Activated CD8-positive, alpha-beta T cell treated with anti-CD3 and anti-CD28 coated beads for 36 hours (primary cell): ENCODE results near the gene KCNJ15. TPM values are rescaled to one million over a fixed set of nuclear protein-coding genes. Genes with fewer than 3 reads are reported as not detected.

ENCODE experiments used
- ATAC-seq: fragments of 200-7000 bp; cut with Tn5 transposase; one replicate; pipeline ENCODE4 v1.10.0; 2021; ENCODE audit warnings: mild to moderate bottlenecking, moderate library complexity
- CTCF ChIA-PET: fragments of 350-600 bp; sonication (Branson Sonifier 250); formaldehyde crosslinking; loops from one replicate; lab custom pipeline; 2021; ENCODE audit warnings: antibody characterized with exemption; lab: Charles Lee
- POLR2A ChIA-PET: fragments of 350-600 bp; sonication (Branson Sonifier 250); formaldehyde crosslinking; loops from one replicate; lab custom pipeline; 2021; ENCODE audit warnings: antibody characterized with exemption; lab: Charles Lee
- DNase-seq: peaks from one replicate; pipeline ENCODE4 v3.0.0-alpha.2; 2020
- H3K27ac Mint-ChIP-seq: one replicate; pipeline ENCODE4 v1.8.0; 2021; ENCODE audit warnings: mild to moderate bottlenecking, mixed read lengths
- H3K27me3 Mint-ChIP-seq: one replicate; pipeline ENCODE4 v1.8.0; 2021; ENCODE audit warnings: mixed read lengths
- H3K36me3 Mint-ChIP-seq: one replicate; pipeline ENCODE4 v1.8.0; 2021; ENCODE audit warnings: low read depth, mixed read lengths
- H3K4me1 Mint-ChIP-seq: one replicate; pipeline ENCODE4 v1.8.0; 2021; ENCODE audit warnings: low read depth, mixed read lengths
- H3K4me3 Mint-ChIP-seq: one replicate; pipeline ENCODE4 v1.8.0; 2021; ENCODE audit warnings: mild to moderate bottlenecking, moderate library complexity, mixed read lengths
- H3K9me3 Mint-ChIP-seq: one replicate; pipeline ENCODE4 v1.8.0; 2021; ENCODE audit warnings: mixed read lengths
- intact Hi-C: fragments of 100-400 bp; cut with micrococcal nuclease; formaldehyde crosslinking; loops from one replicate; pipeline ENCODE4 v1.10.0; 2022
- total RNA-seq, 2 experiments: library from RNA; stranded (reverse); gene quantifications; one replicate each; pipeline ENCODE4 v1.2.3, GENCODE V29; 2021
- TF ChIP-seq, protein P1 (sequence below): fragments of 200-600 bp; IDR thresholded peaks from one replicate; pipeline ENCODE4 v1.8.0; 2022; ENCODE audit warnings: antibody characterized with exemption, mild to moderate bottlenecking

The KCNJ15 gene
- total RNA-seq, 2 experiments from 2014 or later: 0.43 TPM; not detected in 1

DNA sequence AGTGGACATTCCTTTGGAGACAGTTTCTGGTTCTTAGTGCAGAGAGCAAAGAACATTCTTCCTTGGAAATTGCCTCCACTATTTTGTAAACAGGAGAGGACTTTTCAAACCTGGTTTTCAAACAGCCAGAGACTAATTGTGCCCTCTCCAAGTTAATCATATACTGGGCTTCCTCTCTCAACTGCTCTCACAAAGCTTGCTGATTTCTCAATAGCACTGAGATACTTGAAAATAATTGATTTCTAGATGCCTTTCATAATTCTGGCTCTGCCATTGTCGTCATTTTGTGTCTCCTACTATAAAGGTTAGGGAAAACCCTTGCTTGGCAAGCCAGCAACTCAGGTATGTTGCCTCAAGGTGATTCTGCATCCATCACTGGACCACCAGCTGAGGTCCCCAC, 56.0 kb downstream of the KCNJ15 start:
- intact Hi-C loops: no loop called here
- TF ChIP-seq, protein P1, sequence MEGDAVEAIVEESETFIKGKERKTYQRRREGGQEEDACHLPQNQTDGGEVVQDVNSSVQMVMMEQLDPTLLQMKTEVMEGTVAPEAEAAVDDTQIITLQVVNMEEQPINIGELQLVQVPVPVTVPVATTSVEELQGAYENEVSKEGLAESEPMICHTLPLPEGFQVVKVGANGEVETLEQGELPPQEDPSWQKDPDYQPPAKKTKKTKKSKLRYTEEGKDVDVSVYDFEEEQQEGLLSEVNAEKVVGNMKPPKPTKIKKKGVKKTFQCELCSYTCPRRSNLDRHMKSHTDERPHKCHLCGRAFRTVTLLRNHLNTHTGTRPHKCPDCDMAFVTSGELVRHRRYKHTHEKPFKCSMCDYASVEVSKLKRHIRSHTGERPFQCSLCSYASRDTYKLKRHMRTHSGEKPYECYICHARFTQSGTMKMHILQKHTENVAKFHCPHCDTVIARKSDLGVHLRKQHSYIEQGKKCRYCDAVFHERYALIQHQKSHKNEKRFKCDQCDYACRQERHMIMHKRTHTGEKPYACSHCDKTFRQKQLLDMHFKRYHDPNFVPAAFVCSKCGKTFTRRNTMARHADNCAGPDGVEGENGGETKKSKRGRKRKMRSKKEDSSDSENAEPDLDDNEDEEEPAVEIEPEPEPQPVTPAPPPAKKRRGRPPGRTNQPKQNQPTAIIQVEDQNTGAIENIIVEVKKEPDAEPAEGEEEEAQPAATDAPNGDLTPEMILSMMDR: no peak
- ChIA-PET POLR2A (no interaction called here), CTCF (no interaction called here)
- Mint-ChIP-seq H3K4me1 (no peaks in the 10 kb centered on the region), H3K27me3 (no peaks in the 10 kb centered on the region), H3K9me3 (no peaks in the 10 kb centered on the region), H3K4me3 (no peak overlapping the region), H3K27ac (no peak overlapping the region), H3K36me3 (no peaks in the 10 kb centered on the region)
- DNase-seq (no peak), ATAC-seq (no peak)

DNA sequence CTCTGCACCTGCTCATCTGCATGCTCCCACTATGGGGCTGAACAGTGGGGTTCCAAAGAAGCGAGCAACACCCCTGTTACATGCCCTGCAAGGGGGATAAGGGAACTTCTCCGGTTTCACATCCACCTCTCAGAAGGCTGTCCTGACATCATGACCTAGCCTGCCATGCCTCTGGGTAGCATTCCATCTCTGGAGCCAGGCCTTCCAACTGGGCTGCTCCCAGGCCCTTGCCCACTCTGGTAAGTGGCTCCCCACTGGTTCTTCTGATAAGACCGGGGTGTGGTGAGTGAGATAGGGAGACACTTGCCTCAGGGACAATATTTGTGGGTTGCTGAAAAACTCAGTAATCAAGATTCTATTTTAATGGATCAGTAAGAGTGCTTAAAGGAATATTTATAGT, 57.8 kb downstream of the KCNJ15 start:
- Mint-ChIP-seq H3K36me3 (no peaks in the 10 kb centered on the region), H3K27ac (no peak overlapping the region), H3K4me3 (no peak overlapping the region), H3K4me1 (no peaks in the 10 kb centered on the region), H3K27me3 (no peaks in the 10 kb centered on the region), H3K9me3 (no peaks in the 10 kb centered on the region)
- intact Hi-C loops: no loop called here
- ATAC-seq (no peak), DNase-seq (no peak)
- ChIA-PET POLR2A (no interaction called here), CTCF (no interaction called here)
- TF ChIP-seq, protein P1: no peak

DNA sequence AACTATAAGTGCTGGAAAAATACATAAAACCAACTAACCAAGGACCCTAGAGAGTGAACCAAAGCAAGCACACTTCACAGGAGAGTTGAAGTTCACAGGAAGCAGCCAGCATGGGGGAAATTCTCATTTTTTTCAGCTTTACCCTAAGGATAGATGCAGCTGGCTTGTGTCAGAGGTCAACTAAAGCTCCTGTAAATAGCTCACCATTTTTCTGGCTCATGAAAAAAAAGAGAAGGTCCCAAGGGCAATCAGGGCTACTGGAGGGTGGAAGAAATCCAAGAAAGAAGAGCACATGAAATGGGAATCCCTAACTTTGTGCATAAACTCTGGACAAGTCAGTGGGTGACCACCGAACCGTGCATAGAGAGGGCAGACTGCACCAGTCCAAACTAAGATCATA, 58.3 kb downstream of the KCNJ15 start:
- H3K27me3 Mint-ChIP-seq: no peaks in the 10 kb centered on the region
- CTCF ChIA-PET: no interaction called here

DNA sequence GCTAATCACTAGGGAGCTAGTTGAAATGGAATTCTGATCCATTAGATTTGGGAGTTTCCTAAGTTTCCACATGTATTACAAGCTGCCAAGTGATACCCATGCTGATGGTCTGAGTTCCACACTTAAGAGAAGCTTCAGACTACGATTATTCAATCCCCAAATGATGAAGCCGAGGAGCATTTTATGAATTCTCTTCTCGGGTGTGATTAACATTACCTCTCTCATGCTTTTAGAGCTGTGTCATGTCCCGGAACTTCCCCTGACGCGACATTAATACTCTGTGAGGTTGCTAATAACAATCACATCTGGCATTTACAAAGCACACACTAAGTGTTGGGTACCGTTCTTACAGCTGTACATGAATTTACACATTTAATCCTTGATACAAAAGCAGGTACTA, 63.0 kb downstream of the KCNJ15 start:
- TF ChIP-seq, protein P1: no peak
- intact Hi-C loops: no loop called here
- DNase-seq (no peak), ATAC-seq (no peak)
- Mint-ChIP-seq H3K27ac (no peak overlapping the region), H3K4me1 (peaks cover 16% of the 10 kb centered on the region), H3K4me3 (no peak overlapping the region), H3K9me3 (no peaks in the 10 kb centered on the region), H3K36me3 (no peaks in the 10 kb centered on the region), H3K27me3 (no peaks in the 10 kb centered on the region)
- CTCF ChIA-PET: no interaction called here
- POLR2A ChIA-PET: no interaction called here

More for the DNA sequence above, 58.3 kb downstream of the KCNJ15 start:
- Mint-ChIP-seq H3K4me1 (no peaks in the 10 kb centered on the region), H3K36me3 (no peaks in the 10 kb centered on the region), H3K9me3 (no peaks in the 10 kb centered on the region), H3K4me3 (no peak overlapping the region), H3K27ac (no peak overlapping the region)
- POLR2A ChIA-PET: no interaction called here
- TF ChIP-seq, protein P1: no peak
- intact Hi-C loops: no loop called here
- ATAC-seq (no peak), DNase-seq (no peak)

DNA sequence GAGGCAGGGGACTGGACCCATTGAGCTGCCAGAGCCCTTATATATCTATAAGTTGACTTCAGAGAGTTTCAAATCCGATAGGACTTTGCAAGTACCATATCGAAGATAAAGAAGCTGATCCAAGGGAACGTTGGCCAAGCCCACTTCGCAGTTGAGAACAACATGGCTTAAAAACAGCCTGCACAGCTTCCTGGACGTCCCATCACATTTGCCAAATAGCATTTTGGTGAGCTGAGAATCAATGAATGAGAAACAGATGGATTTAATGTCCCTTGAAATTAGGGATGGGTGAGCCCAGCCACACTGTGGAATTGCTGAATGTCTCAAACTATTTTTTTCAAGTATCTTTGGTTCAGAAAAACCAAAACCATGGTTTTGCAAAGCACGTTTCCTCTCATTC, 64.8 kb downstream of the KCNJ15 start:
- intact Hi-C loops: no loop called here
- POLR2A ChIA-PET: no interaction called here
- Mint-ChIP-seq H3K27me3 (no peaks in the 10 kb centered on the region), H3K9me3 (no peaks in the 10 kb centered on the region), H3K4me3 (no peak overlapping the region), H3K27ac (no peak overlapping the region), H3K36me3 (no peaks in the 10 kb centered on the region), H3K4me1 (peaks cover 16% of the 10 kb centered on the region)
- CTCF ChIA-PET: interaction anchor here (1.1 to 1.2 kb wide), 2 partner anchors 34 to 103 kb away, joined by 4 read pairs; no protein-coding TSS in a partner anchor
- ATAC-seq: no peak
- no peak for DNase-seq
- TF ChIP-seq, protein P1: no peak
